ENCODE measurements around the gene SHC2.
"Not testable (repeated sequence)": the region's sequence is repeated elsewhere in the genome, so short reads cannot be mapped to it uniquely, and the experiment has no call there.

Gene SHC2

DNA sequence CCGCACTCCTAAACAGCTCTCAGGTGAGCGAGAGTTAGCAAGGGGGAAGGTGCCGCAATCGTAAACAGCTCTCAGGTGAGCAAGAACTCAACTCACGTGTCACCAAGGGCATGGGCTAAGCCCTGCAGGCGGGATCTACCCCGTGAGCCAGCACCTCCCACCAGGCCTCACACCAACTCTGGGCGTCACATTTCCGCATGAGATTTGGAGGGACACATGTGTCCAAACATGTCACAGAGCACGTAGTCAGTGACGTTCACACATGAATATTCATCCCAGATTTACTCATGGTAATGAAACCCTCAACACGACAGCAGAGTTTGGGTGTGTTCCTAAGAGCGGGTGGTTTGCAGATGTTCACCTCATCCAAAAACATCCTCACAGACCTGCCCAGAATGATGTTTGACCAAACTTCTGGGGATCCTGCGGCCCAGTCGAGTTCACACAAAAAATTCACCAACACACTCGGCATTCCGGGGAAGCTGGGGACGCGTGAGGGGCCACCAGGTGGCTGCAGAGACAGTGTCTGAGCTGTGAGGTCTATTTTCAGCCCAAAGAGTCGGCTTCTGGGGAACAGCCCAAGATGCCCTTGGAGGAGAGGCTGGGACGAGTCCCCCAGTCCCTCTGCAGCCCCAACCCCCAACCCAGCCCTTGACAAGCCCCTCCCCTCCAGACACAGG lies 71.4 kb downstream of the SHC2 start:
- Histone ChIP-seq H3K79me2 (ENCODE audit: control insufficient read depth, low read length) (no peaks in the 10 kb centered on the region), H3K27me3 (ENCODE audit: control insufficient read depth, low read length) (no peaks in the 10 kb centered on the region), H3K27ac (ENCODE audit: low read depth, low read length) (no peak overlapping the region), H3K4me2 (ENCODE audit: low read length) (no peak overlapping the region), H4K20me1 (ENCODE audit: control insufficient read depth, insufficient read depth, low read depth, low read length) (no peaks in the 10 kb centered on the region), H3K4me3 (ENCODE audit: low read length) (no peak overlapping the region), H3K36me3 (ENCODE audit: control insufficient read depth, low read length) (no peaks in the 10 kb centered on the region), H3K9me2 (replicated peaks; ENCODE audit: control insufficient read depth, low read length) (no peaks in the 10 kb centered on the region), H3K9me3 (ENCODE audit: control insufficient read depth, insufficient read depth, low read length) (peaks cover 41% of the 10 kb centered on the region; the same call in 1 of the 2 replicates), H3F3A (ENCODE audit: control insufficient read depth, insufficient read depth) (0 out of 2 replicates have a peak, but pooled peaks cover 5% of the 10 kb centered on the region), H3K4me1 (ENCODE audit: control insufficient read depth, low read length) (peaks cover 7% of the 10 kb centered on the region)
- TF ChIP-seq, protein P1, sequence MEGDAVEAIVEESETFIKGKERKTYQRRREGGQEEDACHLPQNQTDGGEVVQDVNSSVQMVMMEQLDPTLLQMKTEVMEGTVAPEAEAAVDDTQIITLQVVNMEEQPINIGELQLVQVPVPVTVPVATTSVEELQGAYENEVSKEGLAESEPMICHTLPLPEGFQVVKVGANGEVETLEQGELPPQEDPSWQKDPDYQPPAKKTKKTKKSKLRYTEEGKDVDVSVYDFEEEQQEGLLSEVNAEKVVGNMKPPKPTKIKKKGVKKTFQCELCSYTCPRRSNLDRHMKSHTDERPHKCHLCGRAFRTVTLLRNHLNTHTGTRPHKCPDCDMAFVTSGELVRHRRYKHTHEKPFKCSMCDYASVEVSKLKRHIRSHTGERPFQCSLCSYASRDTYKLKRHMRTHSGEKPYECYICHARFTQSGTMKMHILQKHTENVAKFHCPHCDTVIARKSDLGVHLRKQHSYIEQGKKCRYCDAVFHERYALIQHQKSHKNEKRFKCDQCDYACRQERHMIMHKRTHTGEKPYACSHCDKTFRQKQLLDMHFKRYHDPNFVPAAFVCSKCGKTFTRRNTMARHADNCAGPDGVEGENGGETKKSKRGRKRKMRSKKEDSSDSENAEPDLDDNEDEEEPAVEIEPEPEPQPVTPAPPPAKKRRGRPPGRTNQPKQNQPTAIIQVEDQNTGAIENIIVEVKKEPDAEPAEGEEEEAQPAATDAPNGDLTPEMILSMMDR (IDR thresholded peaks at IDR 0.05; ENCODE audit: low read depth, low read length, poor library complexity, severe bottlenecking) = no peak
- no peak for TF ChIP-seq EZH2phosphoT487 (IDR thresholded peaks at IDR 0.05; ENCODE audit: borderline replicate concordance, low read length)

- Histone ChIP-seq H3K27ac (ENCODE audit: low read depth, low read length) (no peak overlapping the region), H3K27me3 (ENCODE audit: control insufficient read depth, low read length) (no peaks in the 10 kb centered on the region), H3K79me2 (ENCODE audit: control insufficient read depth, low read length) (no peaks in the 10 kb centered on the region), H4K20me1 (ENCODE audit: control insufficient read depth, insufficient read depth, low read depth, low read length) (no peaks in the 10 kb centered on the region), H3K36me3 (ENCODE audit: control insufficient read depth, low read length) (no peaks in the 10 kb centered on the region), H3K4me1 (ENCODE audit: control insufficient read depth, low read length) (peaks cover 14% of the 10 kb centered on the region), H3K9me2 (replicated peaks; ENCODE audit: control insufficient read depth, low read length) (no peaks in the 10 kb centered on the region), H3K4me2 (ENCODE audit: low read length) (no peak overlapping the region), H3F3A (ENCODE audit: control insufficient read depth, insufficient read depth) (0 out of 2 replicates have a peak, but pooled peaks cover 5% of the 10 kb centered on the region), H3K9me3 (ENCODE audit: control insufficient read depth, insufficient read depth, low read length) (peaks cover 44% of the 10 kb centered on the region; the same call in 1 of the 2 replicates), H3K4me3 (ENCODE audit: low read length) (no peak overlapping the region)
- TF ChIP-seq, protein P1 (IDR thresholded peaks at IDR 0.05; ENCODE audit: low read depth, low read length, poor library complexity, severe bottlenecking) = no peak
These were observed 72.1 kb downstream of the SHC2 start for GRCh38 chr19:388691-389090.

- peaks cover 45% of the 10 kb centered on the region for H3K9me3 ChIP-seq (ENCODE audit: control insufficient read depth, insufficient read depth, low read length)
- TF ChIP-seq, protein P1 (IDR thresholded peaks at IDR 0.05; ENCODE audit: low read depth, low read length, poor library complexity, severe bottlenecking) = no peak
- no peak for TF ChIP-seq EZH2phosphoT487 (IDR thresholded peaks at IDR 0.05; ENCODE audit: borderline replicate concordance, low read length)
- H3K4me2 ChIP-seq (ENCODE audit: low read length) = no peak overlapping the region
- H3K36me3 ChIP-seq (ENCODE audit: control insufficient read depth, low read length) = no peaks in the 10 kb centered on the region
- no peaks in the 10 kb centered on the region for H3K9me2 ChIP-seq (replicated peaks; ENCODE audit: control insufficient read depth, low read length)
- H3K79me2 ChIP-seq (ENCODE audit: control insufficient read depth, low read length) = no peaks in the 10 kb centered on the region
- no peaks in the 10 kb centered on the region for H4K20me1 ChIP-seq (ENCODE audit: control insufficient read depth, insufficient read depth, low read depth, low read length)
- H3K27me3 ChIP-seq (ENCODE audit: control insufficient read depth, low read length) = no peaks in the 10 kb centered on the region
- peaks cover 3% of the 10 kb centered on the region for H3F3A ChIP-seq (ENCODE audit: control insufficient read depth, insufficient read depth)
- peaks cover 23% of the 10 kb centered on the region for H3K4me1 ChIP-seq (ENCODE audit: control insufficient read depth, low read length)
- H3K27ac ChIP-seq (ENCODE audit: low read depth, low read length) = no peak overlapping the region
- H3K4me3 ChIP-seq (ENCODE audit: low read length) = no peak overlapping the region
These were observed 73.1 kb downstream of the SHC2 start for GRCh38 chr19:387777-388176.

GRCh38 chr19:386632-387301 lies 74.1 kb downstream of the SHC2 start:
- not testable (repeated sequence) for H3K4me3 ChIP-seq (ENCODE audit: low read length); H3K36me3 ChIP-seq (ENCODE audit: control insufficient read depth, low read length); H3K27ac ChIP-seq (ENCODE audit: low read depth, low read length); H3K9me2 ChIP-seq (replicated peaks; ENCODE audit: control insufficient read depth, low read length); H3K27me3 ChIP-seq (ENCODE audit: control insufficient read depth, low read length); H3K79me2 ChIP-seq (ENCODE audit: control insufficient read depth, low read length); H3K4me2 ChIP-seq (ENCODE audit: low read length); H3F3A ChIP-seq (ENCODE audit: control insufficient read depth, insufficient read depth); H4K20me1 ChIP-seq (ENCODE audit: control insufficient read depth, insufficient read depth, low read depth, low read length)
- Histone ChIP-seq H3K9me3 (ENCODE audit: control insufficient read depth, insufficient read depth, low read length) (peaks cover 38% of the 10 kb centered on the region), H3K4me1 (ENCODE audit: control insufficient read depth, low read length) (peaks cover 26% of the 10 kb centered on the region)

- not testable (repeated sequence) for H3K79me2 ChIP-seq (ENCODE audit: control insufficient read depth, low read length); H3K9me2 ChIP-seq (replicated peaks; ENCODE audit: control insufficient read depth, low read length); H3K27me3 ChIP-seq (ENCODE audit: control insufficient read depth, low read length); H4K20me1 ChIP-seq (ENCODE audit: control insufficient read depth, insufficient read depth, low read depth, low read length); H3K4me3 ChIP-seq (ENCODE audit: low read length); H3K4me2 ChIP-seq (ENCODE audit: low read length); H3K36me3 ChIP-seq (ENCODE audit: control insufficient read depth, low read length); H3K27ac ChIP-seq (ENCODE audit: low read depth, low read length); H3F3A ChIP-seq (ENCODE audit: control insufficient read depth, insufficient read depth)
- H3K9me3 ChIP-seq (ENCODE audit: control insufficient read depth, insufficient read depth, low read length) = peaks cover 32% of the 10 kb centered on the region
- peaks cover 31% of the 10 kb centered on the region for H3K4me1 ChIP-seq (ENCODE audit: control insufficient read depth, low read length)
These were observed 74.6 kb downstream of the SHC2 start for GRCh38 chr19:386189-386588.
